ENCODE results near the gene YTHDC2.

The YTHDC2 gene

DNA sequence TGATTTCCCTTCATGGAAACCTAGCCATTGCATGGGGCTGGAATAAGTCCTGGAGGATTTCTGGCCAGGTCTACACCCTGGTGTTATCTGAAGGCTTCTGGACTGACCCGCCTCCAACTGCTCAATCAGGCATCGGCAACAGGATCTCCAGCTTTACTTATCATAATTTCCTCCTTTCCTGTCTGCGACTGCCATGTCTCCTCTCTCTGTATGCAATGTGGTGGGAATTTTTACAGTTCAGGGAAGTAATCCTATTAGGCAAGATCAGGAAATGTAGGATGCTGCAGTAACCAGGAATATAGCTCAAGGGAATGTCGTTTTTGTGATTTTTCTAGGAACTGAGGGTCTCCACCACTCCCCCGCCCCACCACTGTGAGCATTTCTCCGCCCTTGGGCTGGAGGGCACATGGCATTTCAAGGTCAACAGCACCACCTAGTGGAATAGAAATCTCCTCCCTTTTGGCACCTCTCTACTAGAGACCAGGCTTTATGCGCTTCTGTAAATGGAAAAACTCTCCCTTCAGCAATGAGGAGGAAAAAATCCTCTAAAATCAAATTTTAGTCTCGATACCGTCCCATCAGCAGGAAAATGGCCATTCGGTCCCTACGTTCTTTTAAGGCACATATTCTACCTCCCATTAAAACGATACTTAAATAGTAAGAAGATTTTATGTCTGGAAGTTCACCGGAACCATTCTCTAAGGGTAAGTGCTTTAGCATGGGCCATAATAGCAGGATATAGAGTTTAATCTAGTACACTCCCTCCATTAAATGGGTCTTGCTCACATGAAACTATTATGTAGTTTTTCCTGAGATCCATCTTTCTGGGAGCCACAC lies 93.0 kb downstream of the YTHDC2 start:
- peak; percentile 46 for DNase-seq

DNA sequence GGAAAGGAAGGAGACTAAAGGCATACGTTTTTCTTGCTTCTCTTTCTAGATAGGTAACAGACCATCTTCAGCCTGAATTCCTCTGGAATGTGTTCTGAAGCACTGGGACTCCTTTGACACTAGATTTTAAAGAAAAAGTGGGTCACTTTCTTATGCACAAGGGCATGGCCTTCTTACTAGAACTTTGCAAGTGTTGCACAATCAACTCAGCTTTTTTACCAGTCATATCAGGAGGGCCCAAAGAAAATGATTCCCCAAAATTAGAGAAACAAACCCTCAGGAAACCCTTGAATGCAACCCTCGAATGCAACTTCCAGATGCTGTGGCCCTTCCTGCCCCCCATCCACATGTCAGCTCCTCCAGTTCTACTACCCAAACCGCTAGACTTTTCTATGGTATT lies 93.9 kb downstream of the YTHDC2 start:
- no peak for DNase-seq

DNA sequence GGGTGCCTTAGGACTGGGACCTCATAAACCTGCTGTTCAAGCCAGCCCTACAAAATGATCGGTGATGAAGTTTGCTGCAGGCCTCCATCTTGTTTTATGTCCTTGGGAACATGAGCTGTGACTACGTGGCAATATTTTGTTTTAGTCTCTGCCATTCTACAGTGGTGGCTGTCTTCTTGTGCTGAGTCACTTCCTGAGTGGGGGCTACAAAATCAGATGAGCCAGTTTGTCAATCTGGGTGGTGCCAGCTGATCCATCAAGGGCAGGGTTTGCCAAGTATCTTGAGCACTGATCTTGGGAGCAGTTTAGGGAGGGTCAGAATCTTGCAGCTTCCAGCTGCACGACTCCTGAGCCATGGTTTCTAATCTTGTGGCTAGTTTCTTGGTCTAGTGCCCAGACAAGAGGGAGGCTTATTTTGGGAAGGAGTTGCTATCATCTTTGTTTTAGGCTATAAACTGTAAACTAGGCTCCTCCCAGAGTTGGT lies 94.7 kb downstream of the YTHDC2 start:
- DNase-seq = peak; percentile 25

DNA sequence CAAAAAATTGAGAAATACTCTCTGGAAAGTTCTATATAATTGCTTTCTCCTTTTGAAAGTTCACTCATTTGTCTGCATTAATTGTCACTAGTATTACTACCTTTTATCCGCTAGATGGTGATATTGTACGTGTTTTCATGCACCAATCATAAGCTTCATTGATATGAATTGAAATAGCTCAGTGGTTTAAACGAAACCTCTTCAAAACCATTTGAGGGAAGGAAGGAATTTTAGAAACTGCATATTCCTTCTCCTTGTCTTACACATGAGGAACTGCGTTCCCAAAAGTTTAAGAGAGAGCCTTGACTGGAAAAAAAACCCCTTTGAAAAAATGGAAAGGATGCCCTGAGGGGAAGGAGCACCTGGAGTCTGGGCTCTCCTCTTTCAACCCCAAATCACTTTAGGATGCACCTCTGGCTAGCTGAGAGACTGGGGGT lies 98.6 kb downstream of the YTHDC2 start:
- peak; percentile 3 for DNase-seq

DNA sequence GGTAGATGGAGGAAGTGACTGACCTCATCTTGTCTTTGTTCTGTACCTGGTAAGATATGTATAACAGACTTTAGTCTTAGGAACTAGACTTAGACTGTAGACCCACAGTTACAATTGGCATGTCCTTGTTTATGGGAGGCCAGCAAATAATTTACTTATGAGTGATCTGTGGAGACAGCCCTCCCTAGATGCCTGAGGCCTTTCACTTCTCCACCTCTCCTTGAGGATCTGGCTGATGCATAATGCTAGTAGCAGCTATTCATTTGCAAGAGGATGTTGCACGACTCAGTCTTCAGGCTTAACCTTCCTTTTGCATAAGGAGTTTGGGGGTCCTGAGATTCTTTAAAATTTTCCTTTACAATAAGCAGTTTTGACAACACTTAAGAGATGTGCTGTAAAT lies 100.7 kb downstream of the YTHDC2 start:
- DNase-seq = no peak

DNA sequence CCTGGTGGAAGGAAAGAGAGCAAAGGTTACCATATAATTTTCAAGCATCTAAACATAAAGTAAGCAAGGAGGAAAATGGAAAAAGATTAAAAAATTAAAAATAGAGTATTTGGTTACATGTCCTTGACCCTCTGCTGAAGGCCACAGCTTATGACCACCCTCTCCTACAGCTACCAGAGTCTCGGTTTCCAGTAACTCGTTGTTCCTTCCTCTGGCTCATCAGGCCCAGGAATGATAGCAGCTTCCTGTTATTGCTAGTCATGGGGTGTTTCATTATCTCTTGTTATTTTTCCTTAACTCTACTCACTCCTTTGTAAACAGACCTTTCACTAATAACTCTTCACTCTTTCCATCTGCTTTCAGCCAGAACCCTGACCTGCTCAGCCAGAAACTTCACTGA lies 102.2 kb downstream of the YTHDC2 start:
- DNase-seq = no peak

DNA sequence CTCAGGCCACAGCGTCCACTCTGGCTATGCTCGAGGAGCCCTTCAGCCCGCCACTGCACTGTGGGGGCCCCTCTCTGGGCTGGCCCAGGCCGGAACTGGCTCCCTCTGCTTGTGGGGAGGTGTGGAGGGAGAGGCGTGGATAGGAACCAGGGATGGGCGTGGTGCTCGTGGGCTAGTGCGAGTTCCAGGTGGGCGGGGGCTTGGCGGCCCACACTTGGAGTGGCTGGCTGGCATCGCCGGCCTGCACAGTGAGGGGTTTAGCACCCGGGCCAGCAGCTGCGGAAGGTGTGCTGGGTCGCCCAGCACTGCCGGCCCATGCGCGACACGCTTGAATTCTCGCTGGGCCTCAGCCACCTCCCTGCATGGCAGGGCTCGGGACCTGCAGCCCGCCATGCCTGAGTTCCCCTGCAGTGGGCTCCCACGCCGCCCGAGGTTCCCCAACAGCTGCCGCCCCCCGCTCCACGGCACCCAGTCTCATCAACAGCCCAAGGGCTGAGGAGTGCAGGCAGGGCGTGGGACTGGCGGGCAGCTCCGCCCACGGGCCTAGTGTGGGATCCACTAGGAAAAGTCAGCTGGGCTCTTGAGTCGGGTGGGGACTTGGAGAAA lies 103.8 kb downstream of the YTHDC2 start:
- no peak for DNase-seq

DNA sequence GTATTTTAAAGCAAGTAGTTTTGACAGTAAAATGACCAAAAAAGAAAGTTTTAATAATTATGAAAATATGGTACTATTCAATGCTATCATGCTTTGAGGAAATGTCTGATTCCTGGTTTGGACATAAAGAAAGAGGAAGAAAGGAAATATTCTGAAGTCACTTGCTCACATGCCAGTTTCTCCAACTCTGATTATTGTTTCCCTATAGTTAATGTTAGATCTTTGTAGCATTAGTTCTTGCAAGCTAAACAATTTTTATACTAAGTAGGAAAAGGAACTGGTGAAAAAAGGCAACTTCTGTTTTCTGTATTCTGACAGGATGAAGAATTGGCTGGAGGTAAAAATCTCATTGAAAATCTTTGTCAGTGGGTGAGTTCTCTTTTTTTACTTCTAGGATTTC lies 119.5 kb downstream of the YTHDC2 start:
- no peak for DNase-seq

DNA sequence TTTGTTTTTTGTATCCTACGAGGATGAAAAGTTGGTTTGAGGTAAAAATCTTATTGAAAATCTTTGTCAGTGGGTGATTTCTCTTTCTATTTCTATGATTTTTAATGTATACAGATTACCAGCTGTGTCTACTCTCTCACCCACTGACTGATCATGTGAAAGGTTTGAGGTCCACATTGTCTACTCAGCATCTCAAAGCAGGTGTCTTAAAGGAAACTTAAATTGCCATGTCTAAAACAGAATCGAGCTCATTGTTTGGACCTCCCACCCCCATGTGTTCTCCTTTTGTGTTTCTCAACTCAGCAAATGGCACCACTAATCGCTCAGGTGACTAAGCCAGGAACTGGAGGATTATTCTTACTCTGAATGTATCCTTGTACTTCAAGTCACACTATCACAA lies 121.5 kb downstream of the YTHDC2 start:
- DNase-seq = no peak

DNA sequence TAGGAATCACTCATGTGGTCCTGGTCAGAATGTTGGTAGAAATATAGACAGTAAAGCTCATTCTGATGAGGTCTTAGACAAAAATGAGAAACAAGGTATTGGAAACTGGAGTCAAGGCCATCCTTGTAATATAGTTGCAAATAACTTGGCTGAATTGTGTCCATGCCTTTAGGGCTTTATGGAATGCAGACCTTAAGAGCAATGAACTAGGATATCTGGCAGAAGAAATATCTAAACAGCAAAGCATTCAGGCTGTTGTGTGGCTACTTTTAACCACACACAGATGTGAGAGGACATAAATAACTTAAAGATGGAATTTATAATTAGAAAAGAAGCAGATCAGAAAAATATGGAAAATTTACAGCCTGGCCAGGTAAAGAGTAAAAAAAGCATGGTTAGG lies 128.2 kb downstream of the YTHDC2 start:
- no peak for DNase-seq

All from OCI-M1 (cell line).